GM18868 (cell line): ENCODE data around the gene SCIN.
"Not testable (repeated sequence)": the region's sequence is repeated elsewhere in the genome, so short reads cannot be mapped to it uniquely, and the experiment has no call there.

Experiments used
- ATAC-seq: cut with Tn5 transposase; IDR thresholded peaks from one replicate; pipeline ENCODE4 v1.9.1; 2021; ENCODE audit warnings: mild to moderate bottlenecking, moderate library complexity; ENCODE audit not compliant: unreplicated experiment

Gene SCIN

GRCh38 chr7:12686234-12686890, 115.8 kb downstream of the SCIN start:
- ATAC-seq: peak; percentile 79

GRCh38 chr7:12686891-12687717, 116.6 kb downstream of the SCIN start, which contains the start of gene ARL4A:
ARL4A (plus strand) TSS chr7:12687633; CDS start chr7:12688255, 622 bp downstream.
- peak; percentile 80 for ATAC-seq

GRCh38 chr7:12687718-12688171, 117.2 kb downstream of the SCIN start:
- no peak for ATAC-seq

- not testable (repeated sequence) for ATAC-seq
These were observed 118.1 kb downstream of the SCIN start for GRCh38 chr7:12688485-12689170.

- ATAC-seq: no peak
These were observed 118.9 kb downstream of the SCIN start for GRCh38 chr7:12689451-12689850.

GRCh38 chr7:12690041-12690878, 119.7 kb downstream of the SCIN start:
- ATAC-seq: no peak

- ATAC-seq: not testable (repeated sequence)
These were observed 120.9 kb downstream of the SCIN start for GRCh38 chr7:12691388-12691787.

GRCh38 chr7:12692035-12692434, 121.5 kb downstream of the SCIN start:
- ATAC-seq: no peak

- ATAC-seq: no peak
These were observed 122.1 kb downstream of the SCIN start for GRCh38 chr7:12692479-12693259.

GRCh38 chr7:12694817-12695216, 124.3 kb downstream of the SCIN start:
- no peak for ATAC-seq

- no peak for ATAC-seq
These were observed 125.4 kb downstream of the SCIN start for GRCh38 chr7:12695965-12696364.

GRCh38 chr7:12699299-12699698, 128.8 kb downstream of the SCIN start:
- ATAC-seq: no peak

GRCh38 chr7:12701433-12701832, 130.9 kb downstream of the SCIN start:
- ATAC-seq: no peak

- ATAC-seq: no peak
These were observed 133.4 kb downstream of the SCIN start for GRCh38 chr7:12703881-12704280.

GRCh38 chr7:12705878-12706277, 135.4 kb downstream of the SCIN start:
- ATAC-seq: no peak

GRCh38 chr7:12706900-12707536, 136.5 kb downstream of the SCIN start:
- no peak for ATAC-seq

- ATAC-seq: no peak
These were observed 137.8 kb downstream of the SCIN start for GRCh38 chr7:12708314-12708713.
